HG03460 (cell line): ENCODE data around the gene LARP1.
"Not testable (repeated sequence)": the region's sequence is repeated elsewhere in the genome, so short reads cannot be mapped to it uniquely, and the experiment has no call there.

Experiments used
- ATAC-seq: cut with Tn5 transposase; IDR thresholded peaks from one replicate; pipeline ENCODE4 v1.9.1; 2021; ENCODE audit not compliant: unreplicated experiment

Gene LARP1

GRCh38 chr5:154820383-154820782, 65.2 kb downstream of the LARP1 start:
- no peak for ATAC-seq

- not testable (repeated sequence) for ATAC-seq
These were observed 67.7 kb downstream of the LARP1 start for GRCh38 chr5:154822896-154823295.

GRCh38 chr5:154823605-154824004, 68.4 kb downstream of the LARP1 start:
- ATAC-seq = no peak

- ATAC-seq = no peak
These were observed 68.9 kb downstream of the LARP1 start for GRCh38 chr5:154824070-154824469.

GRCh38 chr5:154829181-154829588, 74.0 kb downstream of the LARP1 start:
- no peak for ATAC-seq

GRCh38 chr5:154829589-154830218, 74.5 kb downstream of the LARP1 start:
- ATAC-seq = no peak

- ATAC-seq = no peak
These were observed 75.0 kb downstream of the LARP1 start for GRCh38 chr5:154830219-154830595.

- ATAC-seq = no peak
These were observed 75.4 kb downstream of the LARP1 start for GRCh38 chr5:154830596-154830995.

- no peak for ATAC-seq
These were observed 76.3 kb downstream of the LARP1 start for GRCh38 chr5:154831451-154831850.

GRCh38 chr5:154832804-154833203, 77.6 kb downstream of the LARP1 start:
- ATAC-seq = not testable (repeated sequence)

GRCh38 chr5:154834053-154834452, 78.9 kb downstream of the LARP1 start:
- ATAC-seq = no peak

GRCh38 chr5:154835701-154836052, 80.5 kb downstream of the LARP1 start:
- not testable (repeated sequence) for ATAC-seq

GRCh38 chr5:154836225-154836624, 81.0 kb downstream of the LARP1 start:
- ATAC-seq = no peak

GRCh38 chr5:154837009-154837901, 82.1 kb downstream of the LARP1 start:
- ATAC-seq = no peak

- ATAC-seq = no peak
These were observed 85.5 kb downstream of the LARP1 start for GRCh38 chr5:154840435-154841272.

GRCh38 chr5:154841273-154841661, 86.1 kb downstream of the LARP1 start:
- ATAC-seq = no peak

GRCh38 chr5:154842689-154843530, 87.7 kb downstream of the LARP1 start:
- no peak for ATAC-seq

- ATAC-seq = no peak
These were observed 89.6 kb downstream of the LARP1 start for GRCh38 chr5:154844809-154845208.

- no peak for ATAC-seq
These were observed 94.1 kb downstream of the LARP1 start for GRCh38 chr5:154849264-154849785.

- no peak for ATAC-seq
These were observed 94.6 kb downstream of the LARP1 start for GRCh38 chr5:154849791-154850201.
